ENCODE data around the gene CTLA4. TPM values are rescaled to one million over a fixed set of nuclear protein-coding genes. Genes with fewer than 3 reads are reported as not detected.
A peak's percentile ranks its signal among the peaks of the same experiment; 100 is the strongest.

Gene CTLA4
- total and polyA plus RNA-seq, 2 experiments from 2014 or later: not detected

GRCh38 chr2:203873461-203873860 is 5.9 kb downstream of the CTLA4 start (continued):
- TF ChIP-seq ZNF462 (CRISPR knock-in tag; IDR thresholded peaks at IDR 0.05) (no peak), STAT1 (IDR thresholded peaks at IDR 0.05; ENCODE audit: unreplicated experiment) (no peak), ZNF114 (CRISPR knock-in tag; IDR thresholded peaks at IDR 0.05) (no peak), NANOG (IDR thresholded peaks at IDR 0.05; ENCODE audit: borderline replicate concordance) (no peak), EZH2phosphoT487 (IDR thresholded peaks at IDR 0.05; ENCODE audit: unreplicated experiment) (no peak)

- Histone ChIP-seq H3K27ac (ENCODE audit: low read depth) (no peak overlapping the region), H3K9me2 (ENCODE audit: insufficient read depth) (peaks cover 14% of the 10 kb centered on the region; the same call in 1 of the 2 replicates), H2AFZ (peak overlapping the region; percentile 70; the same call in 1 of the 2 replicates), H4K20me1 (replicated peaks; ENCODE audit: insufficient read depth) (no peaks in the 10 kb centered on the region), H3F3A (replicated peaks; ENCODE audit: low read depth) (no peaks in the 10 kb centered on the region), H3K4me2 (no peak overlapping the region), H3K4me1 (ENCODE audit: insufficient read depth) (no peaks in the 10 kb centered on the region), H3K27me3 (ENCODE audit: insufficient read depth) (no peaks in the 10 kb centered on the region), H3K36me3 (ENCODE audit: insufficient read depth) (no peaks in the 10 kb centered on the region), H3K79me2 (replicated peaks; ENCODE audit: insufficient read depth) (no peaks in the 10 kb centered on the region), H3K4me3 (no peak overlapping the region)
- H3K27me3 Mint-ChIP-seq (ENCODE audit: insufficient read depth, low read depth, poor library complexity): no peaks in the 10 kb centered on the region
- H3K36me3 Mint-ChIP-seq (ENCODE audit: low read depth): no peaks in the 10 kb centered on the region
- H3K9me3 Mint-ChIP-seq: no peaks in the 10 kb centered on the region
- ATAC-seq (peak; percentile 26; the same call in 1 of the 3 replicates), DNase-seq (ENCODE audit: low spot score) (peak; percentile 70)
- no peak overlapping the region for H3K4me3 Mint-ChIP-seq
- H3K27ac Mint-ChIP-seq: no peak overlapping the region
- no peaks in the 10 kb centered on the region; the same call in 2 of the 3 replicates for H3K4me1 Mint-ChIP-seq
- no peak for TF ChIP-seq STAT1 (IDR thresholded peaks at IDR 0.05; ENCODE audit: unreplicated experiment)
- TF ChIP-seq ZNF114 (CRISPR knock-in tag; IDR thresholded peaks at IDR 0.05): no peak
- TF ChIP-seq POLR2AphosphoS5 (IDR thresholded peaks at IDR 0.05; ENCODE audit: low read depth): no peak
- TF ChIP-seq EZH2phosphoT487 (IDR thresholded peaks at IDR 0.05; ENCODE audit: unreplicated experiment): no peak
- TF ChIP-seq JUNB (IDR thresholded peaks at IDR 0.05; ENCODE audit: unreplicated experiment): no peak
- no peak for TF ChIP-seq CTCF (conservative IDR thresholded peaks at IDR 0.05; ENCODE audit: low read depth in 2 of 2)
- TF ChIP-seq ETS1 (IDR thresholded peaks at IDR 0.05): no peak
- no peak for TF ChIP-seq EZH2 (IDR thresholded peaks at IDR 0.05; ENCODE audit: low read depth, unreplicated experiment)
- TF ChIP-seq ZNF331 (CRISPR knock-in tag; IDR thresholded peaks at IDR 0.05; ENCODE audit: low read depth): no peak
- TF ChIP-seq NANOG (IDR thresholded peaks at IDR 0.05; ENCODE audit: borderline replicate concordance): no peak
- TF ChIP-seq CREB1 (CRISPR knock-in tag; IDR thresholded peaks at IDR 0.05; ENCODE audit: low read depth): no peak
Observed at GRCh38 chr2:203873921-203874631, 6.5 kb downstream of the CTLA4 start.
